DMS53 (cell line): ENCODE measurements around the gene DMTF1.
A peak's percentile ranks its signal among the peaks of the same experiment; 100 is the strongest.
"Not testable (repeated sequence)": the region's sequence is repeated elsewhere in the genome, so short reads cannot be mapped to it uniquely, and the experiment has no call there.

Source experiments
- DNase-seq: peaks from one replicate; lab custom pipeline; 2025; lab: John Stamatoyannopoulos, UW

DMTF1 gene

GRCh38 chr7:87199700-87200450 lies 47.6 kb downstream of the DMTF1 start:
- no peak for DNase-seq

- no peak for DNase-seq
Measured at GRCh38 chr7:87202208-87202607, 50.0 kb downstream of the DMTF1 start.

- no peak for DNase-seq
Measured at GRCh38 chr7:87202705-87203104, 50.5 kb downstream of the DMTF1 start.

- not testable (repeated sequence) for DNase-seq
Measured at GRCh38 chr7:87203929-87204328, 51.7 kb downstream of the DMTF1 start.

GRCh38 chr7:87204933-87205332 lies 52.7 kb downstream of the DMTF1 start:
- DNase-seq = no peak

GRCh38 chr7:87205701-87206100 lies 53.4 kb downstream of the DMTF1 start:
- DNase-seq = not testable (repeated sequence)

- no peak for DNase-seq
Measured at GRCh38 chr7:87206361-87206760, 54.1 kb downstream of the DMTF1 start.

- no peak for DNase-seq
Measured at GRCh38 chr7:87209295-87209924, 57.2 kb downstream of the DMTF1 start.

- no peak for DNase-seq
Measured at GRCh38 chr7:87210506-87210905, 58.3 kb downstream of the DMTF1 start.

- no peak for DNase-seq
Measured at GRCh38 chr7:87212498-87212897, 60.2 kb downstream of the DMTF1 start.

GRCh38 chr7:87213252-87213651 lies 61.0 kb downstream of the DMTF1 start:
- DNase-seq = no peak

- no peak for DNase-seq
Measured at GRCh38 chr7:87213811-87214210, 61.6 kb downstream of the DMTF1 start.

GRCh38 chr7:87215046-87215445 lies 62.8 kb downstream of the DMTF1 start:
- DNase-seq = no peak

- no peak for DNase-seq
Measured at GRCh38 chr7:87216701-87217508, 64.7 kb downstream of the DMTF1 start.

- DNase-seq = no peak
Measured at GRCh38 chr7:87217983-87218653, 65.9 kb downstream of the DMTF1 start.

- peak; percentile 67 for DNase-seq
Measured at GRCh38 chr7:87218796-87219544, 66.7 kb downstream of the DMTF1 start.

- DNase-seq = peak; percentile 80
Measured at GRCh38 chr7:87219545-87220025, 67.3 kb downstream of the DMTF1 start, which contains the start of gene TMEM243. Gene TMEM243, minus strand, starts transcription at chr7:87219732. Its CDS starts 229 bp downstream, at chr7:87219503.

GRCh38 chr7:87220026-87220733 lies 67.9 kb downstream of the DMTF1 start:
- peak; percentile 95 for DNase-seq

- peak; percentile 74 for DNase-seq
Measured at GRCh38 chr7:87220734-87221215, 68.5 kb downstream of the DMTF1 start.

GRCh38 chr7:87223666-87224065 lies 71.4 kb downstream of the DMTF1 start:
- DNase-seq = no peak
